Ishikawa (cell line): Measurements from ENCODE around the gene PZP.

Source experiments
- CEBPB ChIP-seq: IDR thresholded peaks from 2 replicates; pipeline ENCODE4 v1.6.1; 2012
- CREB1 ChIP-seq: IDR thresholded peaks from 2 replicates; pipeline ENCODE4 v1.6.1; 2012; ENCODE audit warnings: low read depth
- NFIC ChIP-seq: IDR thresholded peaks from 2 replicates; pipeline ENCODE4 v1.6.1; 2012
- RAD21 ChIP-seq: IDR thresholded peaks from 2 replicates; pipeline ENCODE4 v1.6.1; 2012; ENCODE audit warnings: low read depth
- REST ChIP-seq: IDR thresholded peaks from 2 replicates; pipeline ENCODE4 v1.6.1; 2012; ENCODE audit warnings: low read depth, mild to moderate bottlenecking
- TAF1 ChIP-seq: IDR thresholded peaks from 2 replicates; pipeline ENCODE4 v1.6.1; 2012; ENCODE audit warnings: low read depth, mild to moderate bottlenecking
- YY1 ChIP-seq: IDR thresholded peaks from 2 replicates; pipeline ENCODE4 v1.6.1; 2012; ENCODE audit warnings: low read depth

GRCh38 chr12:9127484-9127883, 80.7 kb downstream of the PZP start:
- TF ChIP-seq REST: no peak
- no peak for TF ChIP-seq CEBPB
- no peak for TF ChIP-seq TAF1
- TF ChIP-seq RAD21: no peak
- no peak for TF ChIP-seq NFIC
- TF ChIP-seq CREB1: no peak
- no peak for TF ChIP-seq YY1
